Stimulated activated CD8-positive, alpha-beta memory T cell treated with anti-CD3 and anti-CD28 coated beads, Interleukin-4, amount 100 ng/mL, for 1 hour (primary cell): ENCODE measurements around the gene OLFM1.

Experiments used
- DNase-seq, 2 donors: peaks; one replicate each; pipeline ENCODE4 v3.0.0-alpha.2; 2020; ENCODE audit warnings: low read depth in 2 of 2, low spot score in 1 of 2

The OLFM1 gene

DNA sequence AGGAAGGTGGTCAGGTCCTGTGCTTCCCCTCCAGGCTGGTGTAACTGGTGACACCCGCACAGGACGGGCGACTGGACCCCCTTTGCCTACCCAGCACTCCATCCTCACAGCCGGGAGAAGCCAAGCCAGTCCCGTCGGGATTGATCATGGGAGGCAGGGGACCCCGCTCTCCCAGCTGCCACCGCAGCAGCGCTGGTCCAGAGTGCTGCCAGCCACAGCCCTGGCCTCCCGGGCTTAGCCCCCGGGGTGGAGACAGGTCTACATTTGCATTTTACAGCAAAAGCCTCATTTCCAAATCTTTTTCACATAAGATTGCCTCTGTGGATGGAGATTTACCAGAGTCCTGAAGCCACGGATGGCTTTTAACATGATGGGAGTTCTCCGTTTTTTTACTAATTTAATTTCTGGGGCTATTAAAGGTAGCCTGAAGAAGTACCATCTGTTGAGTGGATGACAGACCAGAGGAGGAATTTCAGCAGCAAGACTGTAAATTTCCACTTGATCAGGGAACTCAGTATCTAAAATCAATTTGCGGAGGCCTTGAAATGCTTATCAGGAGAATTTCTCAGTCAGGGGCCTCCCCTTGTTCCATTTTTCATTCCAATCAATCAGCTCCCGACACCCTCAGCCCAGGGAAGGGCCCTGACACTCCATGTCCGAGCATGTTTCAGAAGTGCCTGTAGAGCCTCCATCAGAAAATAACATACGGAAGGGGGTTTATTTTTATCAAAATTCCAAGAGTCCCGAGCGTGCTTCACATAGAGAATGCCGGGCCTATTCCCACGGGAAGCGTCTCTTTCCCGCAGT lies 80.6 kb downstream of the OLFM1 start:
- DNase-seq = no peak

DNA sequence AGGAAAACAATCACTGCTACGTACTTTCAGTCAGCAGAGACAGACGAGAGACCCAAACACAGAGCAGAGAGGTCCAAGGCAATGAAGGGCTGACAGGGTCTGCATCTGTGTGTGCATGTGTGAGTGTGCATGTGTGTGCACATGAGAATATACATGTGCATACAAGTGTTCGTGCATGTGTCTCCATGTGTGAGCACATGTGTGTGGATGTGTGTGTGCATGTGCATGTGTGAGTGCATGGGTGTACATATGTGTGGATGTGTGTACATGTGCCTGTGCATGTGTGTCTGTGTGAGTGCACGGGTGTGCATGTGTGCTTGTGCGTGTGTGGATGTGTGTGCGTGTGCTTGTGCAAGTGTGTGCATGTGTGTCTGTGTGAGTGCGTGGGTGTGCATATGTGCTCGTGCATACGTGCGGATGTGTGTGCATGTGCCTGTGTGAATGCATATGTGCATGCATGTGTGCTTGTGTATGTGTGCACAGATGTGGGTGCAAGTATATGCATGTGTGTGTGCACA lies 82.3 kb downstream of the OLFM1 start:
- no peak for DNase-seq

DNA sequence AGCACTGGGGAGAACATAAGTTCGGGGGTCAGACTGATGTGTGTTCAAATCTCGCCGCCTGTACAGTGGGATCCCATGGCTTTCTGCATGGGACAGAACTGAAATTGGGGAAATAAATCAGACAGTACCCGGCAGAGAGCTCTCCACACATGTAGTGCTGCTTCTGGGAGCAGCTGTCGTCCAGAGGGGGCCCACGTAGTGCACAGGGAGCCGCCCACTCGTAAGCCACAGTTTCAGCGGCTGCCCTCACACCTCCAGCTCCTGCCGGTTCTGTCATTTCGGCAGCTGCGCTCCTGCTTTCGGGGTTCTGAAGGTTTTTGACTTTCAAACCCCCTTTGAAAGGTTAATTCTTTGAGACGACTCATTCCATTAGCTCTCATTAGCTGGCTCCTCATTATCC lies 83.1 kb downstream of the OLFM1 start:
- DNase-seq = no peak
